ENCODE measurements around the gene NAPA. TPM values are rescaled to one million over a fixed set of nuclear protein-coding genes. Genes with fewer than 3 reads are reported as not detected.

NAPA gene
- total RNA-seq, 1 donor from 2014 or later: 132 TPM

DNA sequence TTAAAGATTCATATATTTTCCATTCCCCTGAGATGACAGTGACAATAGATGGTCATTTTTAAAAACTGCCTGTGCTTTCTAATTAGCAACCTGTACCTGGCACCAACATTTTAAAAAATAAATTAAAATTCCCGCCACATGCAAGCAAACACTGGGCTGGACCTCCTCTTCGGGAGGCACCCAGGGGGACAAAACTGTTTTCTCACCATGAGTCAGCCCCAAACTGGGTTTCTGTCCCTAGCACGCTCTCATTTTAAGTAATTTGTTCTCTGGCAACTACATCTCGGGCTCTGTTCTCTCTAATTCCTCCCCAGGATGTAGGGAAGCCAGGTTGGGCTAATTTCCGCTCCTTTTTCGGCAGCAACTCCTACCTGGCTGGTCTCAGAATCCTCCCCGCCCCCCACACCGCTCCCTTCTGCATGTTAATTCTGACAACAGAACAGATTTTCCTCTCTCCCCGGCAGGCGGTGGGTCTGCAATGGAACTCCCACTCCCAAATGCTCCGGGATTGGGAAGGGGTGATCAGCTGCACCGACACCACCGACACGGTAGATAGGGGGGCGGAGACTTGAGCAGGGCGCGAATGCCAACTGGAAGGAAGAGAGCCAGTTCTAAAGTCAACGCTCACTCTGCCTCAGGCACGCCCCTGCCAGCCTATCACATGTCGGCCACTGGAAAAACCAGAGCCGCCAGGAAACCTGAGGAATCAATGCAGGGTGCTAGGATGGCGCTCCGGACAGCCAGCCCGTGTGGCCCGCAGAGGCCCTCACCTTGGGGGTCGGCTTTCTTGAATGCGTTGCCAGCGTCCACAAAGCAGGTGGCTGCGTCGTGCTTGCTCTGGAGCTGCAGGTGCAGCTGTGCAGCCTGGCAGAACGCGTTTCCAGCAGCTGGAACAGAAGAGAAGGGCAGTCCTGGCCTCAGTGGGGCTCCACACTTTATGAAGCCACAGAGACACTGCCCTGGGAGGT, 14.7 kb downstream of the NAPA start:
- Histone ChIP-seq H3K4me2 (ENCODE audit: low read length) (no peak overlapping the region), H3K9ac (ENCODE audit: low read length) (no peak overlapping the region), H4K20me1 (ENCODE audit: insufficient read depth, low read length) (peaks cover 82% of the 10 kb centered on the region), H3K9me3 (ENCODE audit: insufficient read depth, low read depth, low read length) (no peaks in the 10 kb centered on the region), H3K27ac (ENCODE audit: low read depth, low read length) (no peak overlapping the region), H3K27me3 (ENCODE audit: insufficient read depth, low read length) (no peaks in the 10 kb centered on the region), H3K36me3 (ENCODE audit: insufficient read depth, low read length) (peaks cover 7% of the 10 kb centered on the region), H3K79me2 (ENCODE audit: insufficient read depth, low read length) (peaks cover 18% of the 10 kb centered on the region), H3K4me3 (ENCODE audit: insufficient read depth, low read depth, low read length) (no peak overlapping the region), H3K4me1 (ENCODE audit: insufficient read depth, low read length) (no peaks in the 10 kb centered on the region), H2AFZ (ENCODE audit: low read depth, low read length) (no peak overlapping the region)
- TF ChIP-seq CTCF (IDR thresholded peaks at IDR 0.05; ENCODE audit: insufficient read depth, low read depth, low read length) (no peak), EZH2 (IDR thresholded peaks at IDR 0.05; ENCODE audit: insufficient read depth, low read length) (no peak)
- Mint-ChIP-seq H3K9me3 (ENCODE audit: unreplicated experiment) (no peaks in the 10 kb centered on the region), H3K27ac (ENCODE audit: unreplicated experiment) (no peak overlapping the region), H3K4me3 (ENCODE audit: unreplicated experiment) (no peak overlapping the region), H3K4me1 (ENCODE audit: low read depth, unreplicated experiment) (peaks cover 6% of the 10 kb centered on the region), H3K36me3 (ENCODE audit: low read depth, unreplicated experiment) (peaks cover 20% of the 10 kb centered on the region), H3K27me3 (ENCODE audit: low read depth, unreplicated experiment) (no peaks in the 10 kb centered on the region)
- DNase-seq (ENCODE audit: low read depth) (no peak), FAIRE-seq (no peak)

GRCh38 chr19:47499371-47499770, 15.5 kb downstream of the NAPA start:
- no peak overlapping the region for H3K9ac ChIP-seq (ENCODE audit: low read length)
- Mint-ChIP-seq H3K27ac (ENCODE audit: unreplicated experiment) (no peak overlapping the region), H3K9me3 (ENCODE audit: unreplicated experiment) (no peaks in the 10 kb centered on the region), H3K27me3 (ENCODE audit: low read depth, unreplicated experiment) (no peaks in the 10 kb centered on the region), H3K4me1 (ENCODE audit: low read depth, unreplicated experiment) (peaks cover 6% of the 10 kb centered on the region), H3K4me3 (ENCODE audit: unreplicated experiment) (no peak overlapping the region), H3K36me3 (ENCODE audit: low read depth, unreplicated experiment) (peaks cover 18% of the 10 kb centered on the region)
- no peak overlapping the region for H3K4me2 ChIP-seq (ENCODE audit: low read length)
- H2AFZ ChIP-seq (ENCODE audit: low read depth, low read length): no peak overlapping the region
- no peaks in the 10 kb centered on the region for H3K9me3 ChIP-seq (ENCODE audit: insufficient read depth, low read depth, low read length)
- H3K36me3 ChIP-seq (ENCODE audit: insufficient read depth, low read length): peaks cover 7% of the 10 kb centered on the region
- peaks cover 80% of the 10 kb centered on the region for H4K20me1 ChIP-seq (ENCODE audit: insufficient read depth, low read length)
- H3K4me3 ChIP-seq (ENCODE audit: insufficient read depth, low read depth, low read length): no peak overlapping the region
- H3K4me1 ChIP-seq (ENCODE audit: insufficient read depth, low read length): no peaks in the 10 kb centered on the region
- H3K79me2 ChIP-seq (ENCODE audit: insufficient read depth, low read length): peaks cover 10% of the 10 kb centered on the region
- no peak for FAIRE-seq
- TF ChIP-seq CTCF (IDR thresholded peaks at IDR 0.05; ENCODE audit: insufficient read depth, low read depth, low read length) (no peak), EZH2 (IDR thresholded peaks at IDR 0.05; ENCODE audit: insufficient read depth, low read length) (no peak)
- no peaks in the 10 kb centered on the region for H3K27me3 ChIP-seq (ENCODE audit: insufficient read depth, low read length)
- H3K27ac ChIP-seq (ENCODE audit: low read depth, low read length): no peak overlapping the region
- DNase-seq (ENCODE audit: low read depth): no peak

- FAIRE-seq (no peak), DNase-seq (ENCODE audit: low read depth) (no peak)
- TF ChIP-seq EZH2 (IDR thresholded peaks at IDR 0.05; ENCODE audit: insufficient read depth, low read length) (no peak), CTCF (IDR thresholded peaks at IDR 0.05; ENCODE audit: insufficient read depth, low read depth, low read length) (no peak)
- H3K4me2 ChIP-seq (ENCODE audit: low read length): no peak overlapping the region
- Mint-ChIP-seq H3K36me3 (ENCODE audit: low read depth, unreplicated experiment) (peaks cover 19% of the 10 kb centered on the region), H3K4me3 (ENCODE audit: unreplicated experiment) (no peak overlapping the region), H3K4me1 (ENCODE audit: low read depth, unreplicated experiment) (peaks cover 6% of the 10 kb centered on the region), H3K27me3 (ENCODE audit: low read depth, unreplicated experiment) (no peaks in the 10 kb centered on the region), H3K27ac (ENCODE audit: unreplicated experiment) (no peak overlapping the region), H3K9me3 (ENCODE audit: unreplicated experiment) (no peaks in the 10 kb centered on the region)
- no peak overlapping the region for H2AFZ ChIP-seq (ENCODE audit: low read depth, low read length)
- H3K9ac ChIP-seq (ENCODE audit: low read length): no peak overlapping the region
- H3K27me3 ChIP-seq (ENCODE audit: insufficient read depth, low read length): no peaks in the 10 kb centered on the region
- H3K4me3 ChIP-seq (ENCODE audit: insufficient read depth, low read depth, low read length): no peak overlapping the region
- peaks cover 7% of the 10 kb centered on the region for H3K36me3 ChIP-seq (ENCODE audit: insufficient read depth, low read length)
- no peaks in the 10 kb centered on the region for H3K4me1 ChIP-seq (ENCODE audit: insufficient read depth, low read length)
- peaks cover 5% of the 10 kb centered on the region for H3K79me2 ChIP-seq (ENCODE audit: insufficient read depth, low read length)
- H3K27ac ChIP-seq (ENCODE audit: low read depth, low read length): no peak overlapping the region
- peaks cover 79% of the 10 kb centered on the region for H4K20me1 ChIP-seq (ENCODE audit: insufficient read depth, low read length)
- H3K9me3 ChIP-seq (ENCODE audit: insufficient read depth, low read depth, low read length): no peaks in the 10 kb centered on the region
Observed at GRCh38 chr19:47498561-47498960, 16.3 kb downstream of the NAPA start.
